Stomach (tissue), 9 donors: ENCODE measurements around the gene FAM120AOS. TPM values are rescaled to one million over a fixed set of nuclear protein-coding genes. Genes with fewer than 3 reads are reported as not detected.

Experiments used
- DNase-seq, 2 donors: peaks; one replicate each; pipeline versions ENCODE4 v3.0.0 to v3.0.0-alpha.2; 2013 to 2019
- H3K27ac ChIP-seq, 5 donors: fragments of 200-600 bp in 4 of 5; sonication (generic) in 4 of 5; one replicate each; pipeline ENCODE4 v1.5.1; 2013 to 2019; ENCODE audit warnings: mild to moderate bottlenecking in 1 of 5, moderate library complexity in 1 of 5
- H3K27me3 ChIP-seq, 3 donors: fragments of 200-600 bp; sonication (generic); one replicate each; pipeline ENCODE4 v1.5.1; 2017 to 2019; ENCODE audit warnings: mixed run types in 1 of 3
- H3K36me3 ChIP-seq, 4 donors: fragments of 200-600 bp; sonication (generic); 1 replicate in 3 of 4; 2 replicates in 1 of 4; pipeline ENCODE4 v1.5.1; 2016 to 2019
- H3K4me1 ChIP-seq, 4 donors: fragments of 200-600 bp; sonication (generic); one replicate each; pipeline ENCODE4 v1.5.1; 2016 to 2019
- H3K4me3 ChIP-seq, 4 donors: fragments of 200-600 bp; sonication (generic) in 3 of 4; one replicate each; pipeline ENCODE4 v1.5.1; 2016 to 2019; ENCODE audit warnings: mild to moderate bottlenecking in 1 of 4
- H3K9me3 ChIP-seq, 4 donors: fragments of 200-600 bp; sonication (generic); one replicate each; pipeline ENCODE4 v1.5.1; 2016 to 2019
- CTCF ChIP-seq, 7 experiments: fragments of 450-650 bp in 4 of 7; fragments of 200-600 bp in 3 of 7; sonication (generic) in 3 of 7; IDR thresholded peaks; one replicate each; pipeline ENCODE4 v1.5.1; 2016 to 2019; ENCODE audit warnings: antibody characterized with exemption in 7 of 7, control low read depth in 2 of 7, mild to moderate bottlenecking in 1 of 7
- EP300 ChIP-seq: sonication (generic); formaldehyde crosslinking; IDR thresholded peaks from one replicate; pipeline ENCODE4 v1.6.1; 2017; ENCODE audit warnings: antibody characterized with exemption
- POLR2A ChIP-seq, 4 donors: fragments of 450-650 bp; IDR thresholded peaks; one replicate each; pipeline ENCODE4 v1.6.1; 2016; ENCODE audit warnings: antibody characterized with exemption in 4 of 4, control low read depth in 2 of 4, mild to moderate bottlenecking in 1 of 4, moderate library complexity in 1 of 4
- POLR2AphosphoS5 ChIP-seq, 3 donors: sonication (generic); formaldehyde crosslinking; IDR thresholded peaks; one replicate each; pipeline ENCODE4 v1.6.1; 2016; ENCODE audit warnings: antibody characterized with exemption in 3 of 3
- whole genome bisulfite sequencing, 5 donors: extraction: QIAGEN DNeasy Blood & Tissue Kit in 3 of 5; methylation state at CpG; one replicate each; pipeline versions ENCODE4 v1.1.5 to v1.1.7; 2013 to 2018; 5-methylcytosine and 5-hydroxymethylcytosine counted together
- intact Hi-C: fragments of 100-400 bp; cut with DNase I; formaldehyde crosslinking; loops from one replicate; pipeline ENCODE4 v1.15.1; 2023; ENCODE audit warnings: low total_unique reads
- polyA plus RNA-seq, 3 donors: library from polyadenylated mRNA; stranded (reverse); fragments of 200-250 nt; gene quantifications; one replicate each; pipeline ENCODE4 v1.2.3, GENCODE V29; 2013
- total RNA-seq, 5 donors: library from RNA; depleted of rRNA; stranded (reverse); fragments of >200 nt; gene quantifications; one replicate each; pipeline versions ENCODE4 v1.1.0 to v1.2.3, GENCODE V29; 2014 to 2016
- donor health status: healthy with polysubstance abuse.
- donor health status: Bipolar disorder and iron deficiency.
- donor health status: healthy.

FAM120AOS gene
- total and polyA plus RNA-seq, 8 donors: 12.9 to 232 (median 39.3) TPM

- peaks cover 0 to 50% (median 28%) of the 10 kb centered on the region in 4 donors for H3K36me3 ChIP-seq
- H3K4me3 ChIP-seq: no peak overlapping the region
- intact Hi-C loops: no loop called here
- H3K27me3 ChIP-seq: no peaks in the 10 kb centered on the region
- peaks cover 10 to 53% (median 33%) of the 10 kb centered on the region in 4 donors for H3K4me1 ChIP-seq
- H3K9me3 ChIP-seq: no peaks in the 10 kb centered on the region
- DNase-seq: no peak
- no peak overlapping the region for H3K27ac ChIP-seq
- WGBS, 5 donors: 53 to 79% (median 69%) methylated on average over 3 of the region's 3 CpGs
- TF ChIP-seq CTCF (IDR thresholded peaks at IDR 0.05): no peak
- no peak for TF ChIP-seq EP300
- no peak for TF ChIP-seq POLR2A (IDR thresholded peaks at IDR 0.05)
- no peak for TF ChIP-seq POLR2AphosphoS5 (IDR thresholded peaks at IDR 0.05)
Observed at GRCh38 chr9:93475856-93476255, 22.5 kb upstream of the FAM120AOS start.

- TF ChIP-seq POLR2AphosphoS5 (IDR thresholded peaks at IDR 0.05) (no peak), POLR2A (IDR thresholded peaks at IDR 0.05) (no peak), EP300 (no peak), CTCF (IDR thresholded peaks at IDR 0.05) (no peak)
- Histone ChIP-seq H3K4me1 (peaks cover 13 to 56% (median 40%) of the 10 kb centered on the region in 4 donors), H3K27me3 (no peaks in the 10 kb centered on the region), H3K36me3 (peaks cover 0 to 47% (median 28%) of the 10 kb centered on the region in 4 donors), H3K9me3 (no peaks in the 10 kb centered on the region), H3K4me3 (no peak overlapping the region), H3K27ac (no peak overlapping the region)
- 95 to 98% (median 95%) methylated on average over 3 of the region's 3 CpGs for whole genome bisulfite sequencing, 5 donors
- intact Hi-C loops: no loop called here
- no peak for DNase-seq
Observed at GRCh38 chr9:93475108-93475507, 21.7 kb upstream of the FAM120AOS start.

GRCh38 chr9:93473411-93473810 is 20.0 kb upstream of the FAM120AOS start:
- intact Hi-C loops: no loop called here
- Histone ChIP-seq H3K9me3 (no peaks in the 10 kb centered on the region), H3K36me3 (peaks cover 0 to 44% (median 26%) of the 10 kb centered on the region in 4 donors), H3K4me3 (no peak overlapping the region), H3K27me3 (no peaks in the 10 kb centered on the region), H3K4me1 (peaks cover 23 to 70% (median 56%) of the 10 kb centered on the region in 4 donors), H3K27ac (peak overlapping the region in 1 of 5 donors; percentile 9)
- TF ChIP-seq POLR2A (IDR thresholded peaks at IDR 0.05): no peak
- no peak for TF ChIP-seq POLR2AphosphoS5 (IDR thresholded peaks at IDR 0.05)
- TF ChIP-seq CTCF (IDR thresholded peaks at IDR 0.05): no peak
- TF ChIP-seq EP300: no peak
- WGBS, 5 donors: 80 to 91% (median 90%) methylated on average over 5 of the region's 5 CpGs
- DNase-seq: no peak

DNA sequence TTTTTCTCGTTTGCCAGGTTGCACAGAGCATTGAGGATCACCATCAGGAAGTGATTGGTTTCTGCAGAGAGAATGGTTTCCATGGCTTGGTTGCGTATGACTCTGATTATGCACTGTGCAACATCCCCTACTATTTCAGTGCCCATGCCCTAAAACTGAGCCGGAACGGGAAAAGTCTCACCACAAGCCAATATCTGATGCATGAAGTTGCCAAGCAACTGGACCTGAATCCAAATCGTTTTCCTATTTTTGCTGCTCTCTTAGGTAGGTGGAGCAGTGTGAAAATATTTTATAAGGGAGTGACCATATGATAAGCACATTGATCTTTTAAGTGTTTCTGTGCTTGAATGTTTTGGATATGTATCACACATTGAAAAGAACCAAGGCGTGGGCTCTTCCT is 17.7 kb upstream of the FAM120AOS start:
- no peaks in the 10 kb centered on the region for H3K9me3 ChIP-seq
- TF ChIP-seq POLR2A (IDR thresholded peaks at IDR 0.05) (no peak), POLR2AphosphoS5 (IDR thresholded peaks at IDR 0.05) (peak in 1 of 3 donors; percentile 40)
- no peak overlapping the region for H3K4me3 ChIP-seq
- H3K4me1 ChIP-seq: peaks cover 44 to 87% (median 76%) of the 10 kb centered on the region in 4 donors
- H3K27ac ChIP-seq: peak overlapping the region in 3 of 5 donors; percentile 42 to 89 (median 84)
- intact Hi-C loops: no loop called here
- peaks cover 0 to 33% (median 20%) of the 10 kb centered on the region in 4 donors for H3K36me3 ChIP-seq
- no peaks in the 10 kb centered on the region for H3K27me3 ChIP-seq
- whole genome bisulfite sequencing, 5 donors: 36 to 56% (median 50%) methylated on average over 6 of the region's 6 CpGs
- no peak for DNase-seq

- H3K27ac ChIP-seq: peak overlapping the region in 4 of 5 donors; percentile 73 to 89 (median 80)
- 82 to 95% (median 89%) methylated on average over 5 of the region's 5 CpGs for WGBS, 5 donors
- H3K9me3 ChIP-seq: no peaks in the 10 kb centered on the region
- intact Hi-C loops: no loop called here
- H3K4me3 ChIP-seq: no peak overlapping the region
- peaks cover 51 to 87% (median 79%) of the 10 kb centered on the region in 4 donors for H3K4me1 ChIP-seq
- DNase-seq: no peak
- no peaks in the 10 kb centered on the region for H3K27me3 ChIP-seq
- H3K36me3 ChIP-seq: peaks cover 0 to 26% (median 18%) of the 10 kb centered on the region in 4 donors
- TF ChIP-seq CTCF (IDR thresholded peaks at IDR 0.05) (no peak), EP300 (no peak), POLR2AphosphoS5 (IDR thresholded peaks at IDR 0.05) (no peak), POLR2A (IDR thresholded peaks at IDR 0.05) (no peak)
Observed at GRCh38 chr9:93470391-93470790, 17.0 kb upstream of the FAM120AOS start.
